Gastrocnemius medialis (tissue), 4 donors: ENCODE results near the gene FNDC3B. TPM values are rescaled to one million over a fixed set of nuclear protein-coding genes. Genes with fewer than 3 reads are reported as not detected.
A peak's percentile ranks its signal among the peaks of the same experiment; 100 is the strongest.

Experiments used
- ATAC-seq, 2 donors: fragments of 150-250 bp; one replicate each; pipeline ENCODE4 v1.9.1; 2016
- DNase-seq, 2 donors: peaks; one replicate each; pipeline ENCODE4 v3.0.0-alpha.2; 2019
- H3K27ac ChIP-seq, 4 donors: fragments of 200-600 bp; sonication (generic); 1 replicate in 1 of 4; 2 replicates in 3 of 4; pipeline ENCODE4 v1.5.1; 2016 to 2018; ENCODE audit warnings: mild to moderate bottlenecking in 2 of 4, moderate library complexity in 1 of 4
- H3K27me3 ChIP-seq, 3 donors: fragments of 200-600 bp; sonication (generic) in 2 of 3; 1 replicate in 1 of 3; 2 replicates in 2 of 3; pipeline versions ENCODE4 v1.5.1 to v1.6.0; 2016 to 2019; ENCODE audit warnings: mild to moderate bottlenecking in 1 of 3, moderate library complexity in 1 of 3
- H3K36me3 ChIP-seq, 2 donors: fragments of 200-600 bp; sonication (generic) in 1 of 2; one replicate each; pipeline ENCODE4 v1.5.1; 2017 to 2018
- H3K4me1 ChIP-seq, 2 donors: fragments of 200-600 bp; sonication (generic) in 1 of 2; one replicate each; pipeline ENCODE4 v1.5.1; 2016 to 2017; ENCODE audit warnings: mild to moderate bottlenecking in 2 of 2
- H3K4me3 ChIP-seq, 4 donors: fragments of 200-600 bp; sonication (generic) in 3 of 4; 1 replicate in 1 of 4; 2 replicates in 3 of 4; pipeline ENCODE4 v1.5.1; 2016 to 2019; ENCODE audit warnings: mild to moderate bottlenecking in 2 of 4
- H3K9me3 ChIP-seq, 3 donors: fragments of 200-600 bp; sonication (generic) in 2 of 3; 1 replicate in 1 of 3; 2 replicates in 2 of 3; pipeline ENCODE4 v1.5.1; 2016 to 2019
- CTCF ChIP-seq, 5 experiments: fragments of 450-650 bp in 3 of 5; fragments of 200-600 bp in 2 of 5; sonication (generic) in 2 of 5; IDR thresholded peaks in 4 of 5; conservative IDR thresholded peaks in 1 of 5; 1 replicate in 4 of 5; 2 replicates in 1 of 5; pipeline ENCODE4 v1.5.1; 2016 to 2019; ENCODE audit warnings: antibody characterized with exemption in 5 of 5, mild to moderate bottlenecking in 3 of 5, moderate library complexity in 3 of 5
- POLR2A ChIP-seq, 2 donors: fragments of 450-650 bp; IDR thresholded peaks; one replicate each; pipeline ENCODE4 v1.6.1; 2017; ENCODE audit warnings: antibody characterized with exemption in 2 of 2, mild to moderate bottlenecking in 2 of 2, moderate library complexity in 2 of 2
- in situ Hi-C, 4 donors: fragments of 200-750 bp; cut with MboI; loops; one replicate each; pipeline versions ENCODE4 v1.15.0 to v1.8.0; 2017; ENCODE audit warnings: low sequenced_read_pairs in 4 of 4
- intact Hi-C: fragments of 100-400 bp; cut with DNase I; formaldehyde crosslinking; loops from one replicate; pipeline ENCODE4 v1.15.1; 2023; ENCODE audit warnings: low total_unique reads
- total RNA-seq, 4 donors: library from RNA; depleted of rRNA; stranded (reverse); fragments of >200 nt; gene quantifications; one replicate each; pipeline versions ENCODE4 v1.1.0 to v1.2.3, GENCODE V29; 2016

The FNDC3B gene
- total RNA-seq, 4 donors from 2014 or later: 42.5 to 110 (median 74.2) TPM

GRCh38 chr3:172052405-172052804 lies 13.0 kb downstream of the FNDC3B start:
- Histone ChIP-seq H3K27me3 (no peaks in the 10 kb centered on the region), H3K4me3 (no peak overlapping the region), H3K27ac (peak overlapping the region in 1 of 4 donors; percentile 1), H3K36me3 (peaks cover 0 to 6% of the 10 kb centered on the region in 2 donors), H3K9me3 (no peaks in the 10 kb centered on the region), H3K4me1 (peaks cover 58 to 62% of the 10 kb centered on the region in 2 donors)
- TF ChIP-seq CTCF (IDR thresholded peaks at IDR 0.05 in 4 of 5, conservative IDR thresholded peaks at IDR 0.05 in 1 of 5): no peak
- no peak for TF ChIP-seq POLR2A (IDR thresholded peaks at IDR 0.05)
- in situ Hi-C loops: no loop called here
- intact Hi-C loops: no loop called here
- DNase-seq: no peak
- no peak for ATAC-seq

- H3K27ac ChIP-seq: peak overlapping the region; percentile 10 to 56 (median 42)
- DNase-seq (no peak), ATAC-seq (peak; percentile 42 to 80)
- no peaks in the 10 kb centered on the region for H3K9me3 ChIP-seq
- in situ Hi-C loops (no loop called here), intact Hi-C loops (no loop called here)
- H3K36me3 ChIP-seq: peaks cover 0 to 6% of the 10 kb centered on the region in 2 donors
- TF ChIP-seq POLR2A (IDR thresholded peaks at IDR 0.05): no peak
- H3K4me3 ChIP-seq: no peak overlapping the region
- no peaks in the 10 kb centered on the region for H3K27me3 ChIP-seq
- H3K4me1 ChIP-seq: peaks cover 67% of the 10 kb centered on the region in 2 donors
Observed at GRCh38 chr3:172054115-172054764, 14.9 kb downstream of the FNDC3B start.

- DNase-seq (no peak), ATAC-seq (no peak)
- H3K4me1 ChIP-seq: peaks cover 75 to 77% of the 10 kb centered on the region in 2 donors
- peaks cover 0 to 2% of the 10 kb centered on the region in 2 donors for H3K36me3 ChIP-seq
- no peak overlapping the region for H3K4me3 ChIP-seq
- H3K27ac ChIP-seq: peak overlapping the region; percentile 10 to 56 (median 36)
- TF ChIP-seq POLR2A (IDR thresholded peaks at IDR 0.05) (no peak), CTCF (IDR thresholded peaks at IDR 0.05 in 4 of 5, conservative IDR thresholded peaks at IDR 0.05 in 1 of 5) (no peak)
- no peaks in the 10 kb centered on the region for H3K9me3 ChIP-seq
- in situ Hi-C loops (no loop called here), intact Hi-C loops (no loop called here)
- H3K27me3 ChIP-seq: no peaks in the 10 kb centered on the region
Observed at GRCh38 chr3:172056416-172056815, 17.0 kb downstream of the FNDC3B start.

GRCh38 chr3:172057059-172057458 lies 17.7 kb downstream of the FNDC3B start:
- Histone ChIP-seq H3K9me3 (no peaks in the 10 kb centered on the region), H3K27me3 (no peaks in the 10 kb centered on the region), H3K4me3 (no peak overlapping the region), H3K4me1 (peaks cover 78 to 82% of the 10 kb centered on the region in 2 donors), H3K27ac (peak overlapping the region; percentile 8 to 56 (median 28)), H3K36me3 (no peaks in the 10 kb centered on the region)
- ATAC-seq: no peak
- in situ Hi-C loops: no loop called here
- intact Hi-C loops: no loop called here
- no peak for TF ChIP-seq POLR2A (IDR thresholded peaks at IDR 0.05)
- TF ChIP-seq CTCF (IDR thresholded peaks at IDR 0.05 in 4 of 5, conservative IDR thresholded peaks at IDR 0.05 in 1 of 5): no peak
- no peak for DNase-seq

- no peak overlapping the region for H3K4me3 ChIP-seq
- intact Hi-C loops (no loop called here), in situ Hi-C loops (no loop called here)
- H3K27me3 ChIP-seq: no peaks in the 10 kb centered on the region
- DNase-seq: no peak
- H3K36me3 ChIP-seq: no peaks in the 10 kb centered on the region
- no peak for TF ChIP-seq POLR2A (IDR thresholded peaks at IDR 0.05)
- TF ChIP-seq CTCF (IDR thresholded peaks at IDR 0.05 in 4 of 5, conservative IDR thresholded peaks at IDR 0.05 in 1 of 5): no peak
- H3K9me3 ChIP-seq: no peaks in the 10 kb centered on the region
- peaks cover 70 to 80% of the 10 kb centered on the region in 2 donors for H3K4me1 ChIP-seq
- ATAC-seq: no peak
- H3K27ac ChIP-seq: peak overlapping the region in 1 of 4 donors; percentile 47
Observed at GRCh38 chr3:172057624-172058327, 18.4 kb downstream of the FNDC3B start.
